ENCODE results near the gene ZSCAN30. TPM values are rescaled to one million over a fixed set of nuclear protein-coding genes. Genes with fewer than 3 reads are reported as not detected.
A peak's percentile ranks its signal among the peaks of the same experiment; 100 is the strongest.

The ZSCAN30 gene
- total and polyA plus RNA-seq, 2 of the 13 experiments (the other 11 are each of a cell fraction or from before 2014, with no cell fraction given): 7.4 to 7.7 TPM

- peak; percentile 95 for TF ChIP-seq ZNF687 (CRISPR knock-in tag; IDR thresholded peaks at IDR 0.05)
- no peak for TF ChIP-seq ZNF138 (CRISPR knock-in tag; IDR thresholded peaks at IDR 0.05; ENCODE audit: low read depth)
- peak; percentile 46; the same call in 1 of the 2 replicates for TF ChIP-seq NCOA2 (CRISPR knock-in tag; IDR thresholded peaks at IDR 0.05)
- TF ChIP-seq ARID5B (CRISPR knock-in tag; IDR thresholded peaks at IDR 0.05): peak; percentile 82; the same call in 1 of the 2 replicates
- TF ChIP-seq SRSF4 (IDR thresholded peaks at IDR 0.05; ENCODE audit: low read depth, low read length, poor library complexity, severe bottlenecking): no peak
- 0 out of 2 replicates have a peak, but pooled peaks have one; percentile 56 for TF ChIP-seq DNMT3B (CRISPR knock-in tag; conservative IDR thresholded peaks at IDR 0.05)
- peak; percentile 90 for TF ChIP-seq ZNF414 (CRISPR knock-in tag; IDR thresholded peaks at IDR 0.05)
- peak; percentile 84; the same call in 1 of the 2 replicates for TF ChIP-seq ZHX1 (CRISPR knock-in tag; IDR thresholded peaks at IDR 0.05; ENCODE audit: low read depth)
- TF ChIP-seq TRIM24 (CRISPR knock-in tag; IDR thresholded peaks at IDR 0.05): no peak
- TF ChIP-seq RFX3 (CRISPR knock-in tag; IDR thresholded peaks at IDR 0.05): no peak
- TF ChIP-seq ZNF670 (CRISPR knock-in tag; IDR thresholded peaks at IDR 0.05; ENCODE audit: borderline replicate concordance): peak; percentile 98
- no peak for TF ChIP-seq ARNT (IDR thresholded peaks at IDR 0.05)
- TF ChIP-seq SP140L (CRISPR knock-in tag; IDR thresholded peaks at IDR 0.05; ENCODE audit: borderline replicate concordance): 0 out of 2 replicates have a peak, but pooled peaks have one; percentile 54
- no peak for TF ChIP-seq ZNF17 (CRISPR knock-in tag; IDR thresholded peaks at IDR 0.05)
- TF ChIP-seq GLMP (CRISPR knock-in tag; IDR thresholded peaks at IDR 0.05; ENCODE audit: borderline replicate concordance): 0 out of 2 replicates have a peak, but pooled peaks have one; percentile 61
- no peak for TF ChIP-seq ZFP62 (CRISPR knock-in tag; IDR thresholded peaks at IDR 0.05)
Measured at GRCh38 chr18:35290094-35290735, at the start of gene ZSCAN30 (continued).

Data from HepG2 (cell line).